ENCODE data around the gene PBX4. TPM values are rescaled to one million over a fixed set of nuclear protein-coding genes. Genes with fewer than 3 reads are reported as not detected.

The PBX4 gene
- total RNA-seq, 1 experiment from 2014 or later = 11.6 TPM

DNA sequence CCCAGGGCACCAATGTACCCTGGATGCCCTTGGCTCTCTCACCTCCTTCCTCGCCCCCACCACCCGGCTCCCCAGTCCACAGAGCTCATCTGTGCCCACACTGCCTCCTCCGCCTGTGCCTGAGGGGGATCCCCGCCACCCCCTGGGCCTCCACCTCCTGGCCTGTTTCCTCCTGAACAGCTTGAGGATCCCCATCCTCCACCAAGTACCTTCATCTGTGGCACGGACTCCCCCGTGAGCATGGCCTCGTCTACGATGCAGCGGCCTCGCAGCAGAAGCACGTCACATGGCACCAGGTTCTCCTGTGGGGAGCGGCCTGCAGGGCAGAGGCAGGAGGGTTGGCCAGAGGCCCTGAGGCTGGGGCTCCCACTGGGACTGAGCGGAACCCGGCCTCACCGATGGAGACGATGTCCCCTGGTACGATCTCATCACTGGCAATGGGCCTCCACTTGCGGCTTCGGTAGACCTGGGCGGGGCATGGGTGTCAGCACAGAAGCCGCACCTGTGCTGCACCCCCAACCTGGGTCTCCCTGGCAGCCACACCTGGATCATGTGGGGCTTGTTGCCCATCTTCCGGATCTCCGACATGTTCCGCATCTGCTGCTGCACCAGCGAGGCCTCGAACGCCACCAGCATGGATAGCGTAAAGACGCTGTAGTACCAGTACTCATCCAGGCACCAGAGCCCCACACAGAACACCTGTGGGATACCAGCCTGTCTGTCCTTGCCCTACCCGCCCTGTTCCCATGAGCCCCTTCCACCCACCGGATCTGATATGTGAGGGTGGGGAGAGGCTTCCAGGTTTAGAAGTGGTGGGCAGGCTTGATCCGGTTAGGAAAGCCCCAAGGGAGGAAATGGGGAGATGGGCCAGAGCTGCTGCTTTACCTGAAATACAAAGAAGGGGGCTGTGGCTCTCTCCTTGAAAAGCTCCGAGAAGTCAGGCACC lies 38.2 kb upstream of the PBX4 start:
- DNase-seq (ENCODE audit: low read depth, low spot score) (no peak), ATAC-seq (no peak)
- H3K4me3 ChIP-seq (replicated peaks in 1 of 2; ENCODE audit: low read depth in 1 of 2, low read length in 2 of 2) = no peak overlapping the region
- no peaks in the 10 kb centered on the region for H3K27me3 ChIP-seq (ENCODE audit: insufficient read depth, low read length)
- POLR2A ChIA-PET = no interaction called here
- intact Hi-C loops (cut with micrococcal nuclease) = no loop called here
- RAD21 ChIA-PET (ENCODE audit: low non-redundant PET in 1 of 2, low total read pairs in 2 of 2, uncharacterized antibody in 2 of 2, unreplicated experiment in 2 of 2) = no interaction called here
- H3K27ac ChIP-seq (ENCODE audit: low read depth, low read length) = no peak overlapping the region
- BruUV-seq (replicated peaks) = no TSS peak
- no peaks in the 10 kb centered on the region for H3K9me3 ChIP-seq (ENCODE audit: control insufficient read depth in 1 of 2, insufficient read depth in 1 of 2, low read depth in 1 of 2, low read length in 2 of 2)
- H3K36me3 ChIP-seq (ENCODE audit: control insufficient read depth in 1 of 2, insufficient read depth in 2 of 2, low read length in 2 of 2) = peaks cover 52 to 65% of the 10 kb centered on the region in 2 experiments
- CTCF ChIA-PET = no interaction called here
- H3K4me1 ChIP-seq (ENCODE audit: control insufficient read depth in 1 of 2, insufficient read depth in 2 of 2, low read length in 2 of 2) = peaks cover 0 to 16% of the 10 kb centered on the region in 2 experiments; a peak in 2 of 4 replicates
- H4K20me1 ChIP-seq (ENCODE audit: insufficient read depth) = no peaks in the 10 kb centered on the region
- H3K79me2 ChIP-seq (ENCODE audit: insufficient read depth, low read length) = peaks cover 25% of the 10 kb centered on the region
- TF ChIP-seq EZH2 (IDR thresholded peaks at IDR 0.05) (no peak), CBX3 (IDR thresholded peaks at IDR 0.05; ENCODE audit: low read depth) (no peak), CEBPB (IDR thresholded peaks at IDR 0.05; ENCODE audit: low read depth) (no peak), ZNF274 (IDR thresholded peaks at IDR 0.05; ENCODE audit: low read depth, low read length) (no peak), POLR2A (IDR thresholded peaks at IDR 0.05; ENCODE audit: borderline replicate concordance, extremely low read depth, insufficient read depth, insufficient read length) (no peak), YY1 (IDR thresholded peaks at IDR 0.05; ENCODE audit: extremely low read depth, insufficient replicate concordance, low read depth, low read length) (no peak), SRF (IDR thresholded peaks at IDR 0.05; ENCODE audit: low read depth) (no peak), RAD21 (IDR thresholded peaks at IDR 0.05; ENCODE audit: low read depth) (no peak), TCF7L2 (IDR thresholded peaks at IDR 0.05; ENCODE audit: borderline replicate concordance, extremely low read depth, insufficient read depth, insufficient read length) (no peak), EGR1 (IDR thresholded peaks at IDR 0.05; ENCODE audit: low read depth) (no peak)
- TF ChIP-seq, protein P1, sequence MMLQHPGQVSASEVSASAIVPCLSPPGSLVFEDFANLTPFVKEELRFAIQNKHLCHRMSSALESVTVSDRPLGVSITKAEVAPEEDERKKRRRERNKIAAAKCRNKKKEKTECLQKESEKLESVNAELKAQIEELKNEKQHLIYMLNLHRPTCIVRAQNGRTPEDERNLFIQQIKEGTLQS (IDR thresholded peaks at IDR 0.05) = no peak
- TF ChIP-seq, protein P2, sequence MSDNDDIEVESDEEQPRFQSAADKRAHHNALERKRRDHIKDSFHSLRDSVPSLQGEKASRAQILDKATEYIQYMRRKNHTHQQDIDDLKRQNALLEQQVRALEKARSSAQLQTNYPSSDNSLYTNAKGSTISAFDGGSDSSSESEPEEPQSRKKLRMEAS (IDR thresholded peaks at IDR 0.05) = no peak
- TF ChIP-seq, protein P3, sequence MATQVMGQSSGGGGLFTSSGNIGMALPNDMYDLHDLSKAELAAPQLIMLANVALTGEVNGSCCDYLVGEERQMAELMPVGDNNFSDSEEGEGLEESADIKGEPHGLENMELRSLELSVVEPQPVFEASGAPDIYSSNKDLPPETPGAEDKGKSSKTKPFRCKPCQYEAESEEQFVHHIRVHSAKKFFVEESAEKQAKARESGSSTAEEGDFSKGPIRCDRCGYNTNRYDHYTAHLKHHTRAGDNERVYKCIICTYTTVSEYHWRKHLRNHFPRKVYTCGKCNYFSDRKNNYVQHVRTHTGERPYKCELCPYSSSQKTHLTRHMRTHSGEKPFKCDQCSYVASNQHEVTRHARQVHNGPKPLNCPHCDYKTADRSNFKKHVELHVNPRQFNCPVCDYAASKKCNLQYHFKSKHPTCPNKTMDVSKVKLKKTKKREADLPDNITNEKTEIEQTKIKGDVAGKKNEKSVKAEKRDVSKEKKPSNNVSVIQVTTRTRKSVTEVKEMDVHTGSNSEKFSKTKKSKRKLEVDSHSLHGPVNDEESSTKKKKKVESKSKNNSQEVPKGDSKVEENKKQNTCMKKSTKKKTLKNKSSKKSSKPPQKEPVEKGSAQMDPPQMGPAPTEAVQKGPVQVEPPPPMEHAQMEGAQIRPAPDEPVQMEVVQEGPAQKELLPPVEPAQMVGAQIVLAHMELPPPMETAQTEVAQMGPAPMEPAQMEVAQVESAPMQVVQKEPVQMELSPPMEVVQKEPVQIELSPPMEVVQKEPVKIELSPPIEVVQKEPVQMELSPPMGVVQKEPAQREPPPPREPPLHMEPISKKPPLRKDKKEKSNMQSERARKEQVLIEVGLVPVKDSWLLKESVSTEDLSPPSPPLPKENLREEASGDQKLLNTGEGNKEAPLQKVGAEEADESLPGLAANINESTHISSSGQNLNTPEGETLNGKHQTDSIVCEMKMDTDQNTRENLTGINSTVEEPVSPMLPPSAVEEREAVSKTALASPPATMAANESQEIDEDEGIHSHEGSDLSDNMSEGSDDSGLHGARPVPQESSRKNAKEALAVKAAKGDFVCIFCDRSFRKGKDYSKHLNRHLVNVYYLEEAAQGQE (IDR thresholded peaks at IDR 0.05; ENCODE audit: low read depth) = no peak
- no peak overlapping the region for H2AFZ ChIP-seq (ENCODE audit: low read depth, low read length, poor library complexity, severe bottlenecking)
- no peak overlapping the region for H3K4me2 ChIP-seq (ENCODE audit: low read length)
- no peak overlapping the region for H3K9ac ChIP-seq (ENCODE audit: low read length)
- H3K9me2 ChIP-seq (ENCODE audit: insufficient read depth) = no peaks in the 10 kb centered on the region
